ENCODE data around the gene USP25. TPM values are rescaled to one million over a fixed set of nuclear protein-coding genes. Genes with fewer than 3 reads are reported as not detected.

USP25 gene
- total and polyA plus RNA-seq, 2 of the 8 experiments (the other 6 are each of a cell fraction or from before 2014, with no cell fraction given) = 11.2 to 48.1 TPM

- no peak for TF ChIP-seq SIRT6 (IDR thresholded peaks at IDR 0.05; ENCODE audit: low read length)
- no peak for TF ChIP-seq ASH2L (IDR thresholded peaks at IDR 0.05; ENCODE audit: low read length)
Measured at GRCh38 chr21:15761507-15762100, 31.8 kb downstream of the USP25 start (continued).

Measured in H1 (cell line).